Natural killer cell (primary cell): ENCODE results near the gene PAK3. TPM values are rescaled to one million over a fixed set of nuclear protein-coding genes. Genes with fewer than 3 reads are reported as not detected.
A peak's percentile ranks its signal among the peaks of the same experiment; 100 is the strongest.

Source experiments
- ATAC-seq, 3 donors: fragments of 150-1000 bp in 2 of 3; fragments of 200-7000 bp in 1 of 3; cut with Tn5 transposase; 1 replicate in 1 of 3; 2 replicates in 2 of 3; pipeline ENCODE4 v1.10.0; 2021; ENCODE audit warnings: mild to moderate bottlenecking in 2 of 3, moderate library complexity in 2 of 3
- DNase-seq, 2 donors: peaks; one replicate each; pipeline versions ENCODE4 v3.0.0 to v3.0.0-alpha.2; 2013 to 2021; ENCODE audit warnings: mixed read lengths in 1 of 2
- H3K27ac ChIP-seq: one replicate; pipeline ENCODE4 v1.5.1; 2013; ENCODE audit warnings: mild to moderate bottlenecking, low read length
- H3K27me3 ChIP-seq: one replicate; pipeline ENCODE4 v1.6.1; 2013; ENCODE audit warnings: low read length; ENCODE audit not compliant: control insufficient read depth, insufficient read depth
- H3K36me3 ChIP-seq: one replicate; pipeline ENCODE4 v1.6.1; 2013; ENCODE audit warnings: low read length; ENCODE audit not compliant: control insufficient read depth, insufficient read depth
- H3K4me1 ChIP-seq: one replicate; pipeline ENCODE4 v1.6.1; 2013; ENCODE audit warnings: low read length; ENCODE audit not compliant: control insufficient read depth, insufficient read depth
- H3K4me3 ChIP-seq: one replicate; pipeline ENCODE4 v1.5.1; 2013; ENCODE audit warnings: low read length
- H3K9me3 ChIP-seq: one replicate; pipeline ENCODE4 v1.6.1; 2013; ENCODE audit warnings: low read length; ENCODE audit not compliant: control insufficient read depth, insufficient read depth
- H3K27ac Mint-ChIP-seq, 2 donors: one replicate each; pipeline ENCODE4 v1.8.0; 2022; ENCODE audit warnings: mild to moderate bottlenecking in 2 of 2, mixed read lengths in 2 of 2, moderate library complexity in 1 of 2
- H3K27me3 Mint-ChIP-seq, 2 donors: one replicate each; pipeline ENCODE4 v1.8.0; 2022; ENCODE audit warnings: low read depth in 2 of 2, mixed read lengths in 2 of 2
- H3K36me3 Mint-ChIP-seq: one replicate; pipeline ENCODE4 v1.8.0; 2022; ENCODE audit warnings: mixed read lengths
- H3K4me1 Mint-ChIP-seq, 2 donors: one replicate each; pipeline ENCODE4 v1.8.0; 2022; ENCODE audit warnings: mixed read lengths in 2 of 2
- H3K4me3 Mint-ChIP-seq: one replicate; pipeline ENCODE4 v1.8.0; 2022; ENCODE audit warnings: mild to moderate bottlenecking, moderate library complexity, mixed read lengths
- H3K9me3 Mint-ChIP-seq, 2 donors: one replicate each; pipeline ENCODE4 v1.8.0; 2022; ENCODE audit warnings: mixed read lengths in 2 of 2
- CTCF ChIP-seq: fragments of 200-600 bp; IDR thresholded peaks from one replicate; pipeline ENCODE4 v1.8.0; 2022; ENCODE audit warnings: antibody characterized with exemption
- WGBS: methylation state at CpG from one replicate; pipeline ENCODE4 v1.1.7; 2013; ENCODE audit warnings: missing lambda C conversion rate; ENCODE audit not compliant: insufficient coverage; 5-methylcytosine and 5-hydroxymethylcytosine counted together
- intact Hi-C: fragments of 100-400 bp; cut with micrococcal nuclease; formaldehyde crosslinking; loops from one replicate; pipeline ENCODE4 v1.14.2; 2022
- total RNA-seq, 4 donors: library from RNA; stranded (reverse); fragments of 120-200 nt in 1 of 4; gene quantifications; one replicate each; pipeline versions ENCODE4 v1.2.3 to v1.2.4, GENCODE V29; 2013 to 2022

Gene PAK3
- total RNA-seq, 3 donors from 2014 or later (not counting 1 experiment from before 2014, with no cell fraction given), result not detected

GRCh38 chrX:111200327-111200726 lies 104.3 kb downstream of the PAK3 start:
- no peak for TF ChIP-seq CTCF
- no peaks in the 10 kb centered on the region for H3K27me3 ChIP-seq
- intact Hi-C loops, result no loop called here
- no peak overlapping the region for H3K4me3 ChIP-seq
- H3K27me3 Mint-ChIP-seq, result peaks cover 0 to 42% of the 10 kb centered on the region in 2 donors
- 85% methylated on average over 2 of the region's 3 CpGs for WGBS
- H3K27ac ChIP-seq, result no peak overlapping the region
- no peaks in the 10 kb centered on the region for H3K4me1 Mint-ChIP-seq
- no peak overlapping the region for H3K27ac Mint-ChIP-seq
- H3K9me3 ChIP-seq, result no peaks in the 10 kb centered on the region
- no peaks in the 10 kb centered on the region for H3K9me3 Mint-ChIP-seq
- H3K36me3 ChIP-seq, result no peaks in the 10 kb centered on the region
- no peaks in the 10 kb centered on the region for H3K4me1 ChIP-seq
- no peak for DNase-seq
- ATAC-seq, result no peak
- H3K36me3 Mint-ChIP-seq, result no peaks in the 10 kb centered on the region
- H3K4me3 Mint-ChIP-seq, result no peak overlapping the region

- H3K36me3 Mint-ChIP-seq, result no peaks in the 10 kb centered on the region
- no peaks in the 10 kb centered on the region for H3K4me1 Mint-ChIP-seq
- H3K4me3 Mint-ChIP-seq, result no peak overlapping the region
- 83% methylated on average over 8 of the region's 8 CpGs for WGBS
- Histone ChIP-seq H3K36me3 (no peaks in the 10 kb centered on the region), H3K27me3 (no peaks in the 10 kb centered on the region), H3K4me1 (no peaks in the 10 kb centered on the region), H3K9me3 (no peaks in the 10 kb centered on the region), H3K27ac (no peak overlapping the region), H3K4me3 (no peak overlapping the region)
- TF ChIP-seq CTCF, result no peak
- DNase-seq (no peak), ATAC-seq (no peak)
- no peak overlapping the region for H3K27ac Mint-ChIP-seq
- peaks cover 2% of the 10 kb centered on the region in 2 donors for H3K9me3 Mint-ChIP-seq
- H3K27me3 Mint-ChIP-seq, result peaks cover 0 to 24% of the 10 kb centered on the region in 2 donors
- intact Hi-C loops, result no loop called here
These were observed 111.9 kb downstream of the PAK3 start for GRCh38 chrX:111207851-111208250.

- Mint-ChIP-seq H3K27me3 (peaks cover 0 to 6% of the 10 kb centered on the region in 2 donors), H3K9me3 (no peaks in the 10 kb centered on the region), H3K27ac (no peak overlapping the region), H3K36me3 (no peaks in the 10 kb centered on the region), H3K4me1 (no peaks in the 10 kb centered on the region), H3K4me3 (no peak overlapping the region)
- H3K4me1 ChIP-seq, result no peaks in the 10 kb centered on the region
- DNase-seq (no peak), ATAC-seq (no peak)
- intact Hi-C loops, result no loop called here
- H3K4me3 ChIP-seq, result no peak overlapping the region
- 92% methylated on average over 2 of the region's 6 CpGs for WGBS
- H3K27me3 ChIP-seq, result no peaks in the 10 kb centered on the region
- TF ChIP-seq CTCF, result no peak
- no peaks in the 10 kb centered on the region for H3K9me3 ChIP-seq
- H3K36me3 ChIP-seq, result no peaks in the 10 kb centered on the region
- no peak overlapping the region for H3K27ac ChIP-seq
These were observed 120.4 kb downstream of the PAK3 start for GRCh38 chrX:111216293-111216801.

- Mint-ChIP-seq H3K27ac (no peak overlapping the region), H3K27me3 (peaks cover 0 to 13% of the 10 kb centered on the region in 2 donors), H3K4me1 (no peaks in the 10 kb centered on the region), H3K36me3 (no peaks in the 10 kb centered on the region), H3K4me3 (no peak overlapping the region), H3K9me3 (no peaks in the 10 kb centered on the region)
- no peak for ATAC-seq
- WGBS, result no CpG with 5 or more reads among the region's 2 CpGs
- Histone ChIP-seq H3K4me3 (no peak overlapping the region), H3K9me3 (no peaks in the 10 kb centered on the region), H3K27me3 (no peaks in the 10 kb centered on the region), H3K4me1 (no peaks in the 10 kb centered on the region), H3K27ac (no peak overlapping the region), H3K36me3 (no peaks in the 10 kb centered on the region)
- TF ChIP-seq CTCF, result no peak
- peak in 1 of 2 donors; percentile 14 for DNase-seq
- intact Hi-C loops, result no loop called here
These were observed 148.3 kb downstream of the PAK3 start for GRCh38 chrX:111244235-111244750.
